GM21737 (cell line): ENCODE results near the gene PAPPA2.
"Not testable (repeated sequence)": the region's sequence is repeated elsewhere in the genome, so short reads cannot be mapped to it uniquely, and the experiment has no call there.

Experiments used
- ATAC-seq: cut with Tn5 transposase; IDR thresholded peaks from one replicate; pipeline ENCODE4 v1.9.1; 2021; ENCODE audit warnings: mild to moderate bottlenecking, moderate library complexity; ENCODE audit not compliant: unreplicated experiment

The PAPPA2 gene

GRCh38 chr1:176745945-176746344 is 283.0 kb downstream of the PAPPA2 start:
- no peak for ATAC-seq

DNA sequence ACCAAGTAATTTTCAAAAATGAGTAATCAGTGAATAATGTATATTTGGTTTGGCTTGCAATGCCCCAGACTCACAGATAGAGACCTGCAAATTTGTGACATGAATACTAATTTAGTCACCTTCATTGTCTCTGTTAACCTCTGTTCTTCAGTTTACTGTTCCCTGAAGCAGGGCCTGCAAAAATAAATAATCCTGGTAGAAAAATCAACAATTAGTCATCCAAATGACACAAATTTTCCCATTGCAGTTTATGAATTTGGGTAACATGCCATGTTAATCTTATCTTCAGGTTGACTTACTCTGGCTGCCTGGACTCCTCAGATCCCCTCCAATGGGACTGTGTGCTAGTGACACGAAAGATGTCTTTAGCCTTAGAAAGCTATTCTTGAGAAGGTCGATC is 289.5 kb downstream of the PAPPA2 start:
- no peak for ATAC-seq

- no peak for ATAC-seq
Measured at GRCh38 chr1:176754676-176755075, 291.7 kb downstream of the PAPPA2 start.

GRCh38 chr1:176756817-176757216 is 293.8 kb downstream of the PAPPA2 start:
- not testable (repeated sequence) for ATAC-seq

DNA sequence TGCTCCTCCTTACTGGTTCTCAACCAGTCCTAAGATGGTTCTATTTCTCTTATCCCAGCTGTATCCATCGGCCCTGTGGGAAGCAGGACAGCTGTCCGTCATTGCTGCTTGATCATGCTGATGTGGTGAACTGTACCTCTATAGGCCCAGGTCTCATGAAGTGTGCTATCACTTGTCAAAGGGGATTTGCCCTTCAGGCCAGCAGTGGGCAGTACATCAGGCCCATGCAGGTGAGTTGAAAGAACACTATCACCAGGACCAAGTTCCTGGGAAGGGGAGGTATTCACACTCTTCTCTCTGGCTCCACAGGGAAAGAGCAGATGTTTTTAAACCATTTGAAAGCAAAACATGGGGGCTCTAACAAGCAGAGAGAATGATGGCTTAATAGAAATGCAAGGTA is 302.6 kb downstream of the PAPPA2 start:
- ATAC-seq = no peak

DNA sequence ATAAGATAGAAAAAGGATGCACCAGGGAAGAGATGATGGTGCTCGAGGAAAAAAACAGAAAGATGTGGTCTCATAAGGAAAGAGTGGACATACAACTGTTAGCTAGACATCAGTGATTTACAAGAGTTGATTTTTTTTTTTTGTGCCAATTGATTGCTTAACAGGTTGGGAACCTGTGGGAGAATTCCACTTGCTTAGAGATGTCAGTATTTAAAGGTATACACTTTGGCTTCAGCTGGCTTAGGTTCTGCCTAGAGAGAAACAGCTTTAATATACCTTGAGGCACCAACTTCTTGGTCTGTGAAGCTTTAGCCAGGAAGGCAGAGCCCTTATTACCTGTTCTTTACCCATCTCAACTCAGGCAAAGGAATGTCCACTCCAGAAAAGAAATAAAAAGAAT is 303.8 kb downstream of the PAPPA2 start:
- ATAC-seq = no peak

DNA sequence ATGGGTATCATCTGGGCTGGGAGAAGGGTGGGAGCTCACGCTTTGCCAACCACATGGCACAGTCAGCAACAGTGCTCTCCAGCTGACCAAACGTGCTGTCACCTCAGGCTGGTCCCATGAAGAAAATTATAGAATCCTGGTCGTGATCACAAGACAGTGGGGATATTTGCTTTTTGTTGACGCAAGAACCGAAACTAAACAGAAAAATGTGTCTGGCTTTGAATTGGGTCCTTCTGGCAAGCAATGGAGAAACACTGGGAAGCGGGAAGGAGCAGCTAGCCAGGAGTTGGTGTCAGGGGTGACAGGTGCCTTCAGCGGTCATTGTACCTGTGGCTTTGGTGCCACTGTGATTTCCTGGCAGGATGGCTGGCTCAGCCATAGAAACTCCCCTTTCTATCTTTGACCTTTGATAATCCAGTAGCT is 304.8 kb downstream of the PAPPA2 start:
- ATAC-seq = no peak

- no peak for ATAC-seq
Measured at GRCh38 chr1:176768532-176768931, 305.6 kb downstream of the PAPPA2 start.

DNA sequence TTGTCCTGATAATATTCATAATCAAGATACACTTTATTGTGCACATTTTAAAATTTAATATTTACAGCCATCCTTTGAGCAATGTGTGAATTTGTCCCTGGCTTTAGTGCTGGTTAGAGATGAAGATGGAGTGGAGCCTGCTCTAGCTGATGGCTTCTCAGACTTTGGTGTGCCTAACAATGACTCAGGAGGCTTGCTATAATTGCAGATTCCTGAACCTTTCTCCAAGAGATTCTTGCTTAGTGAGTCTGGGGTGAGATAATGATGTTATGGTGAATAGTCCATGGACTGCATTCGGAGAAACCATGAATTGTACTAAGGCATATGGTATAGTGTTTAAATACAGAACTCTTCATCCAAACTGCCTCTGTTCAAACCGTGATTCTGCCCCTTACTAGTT is 307.1 kb downstream of the PAPPA2 start:
- ATAC-seq = no peak

DNA sequence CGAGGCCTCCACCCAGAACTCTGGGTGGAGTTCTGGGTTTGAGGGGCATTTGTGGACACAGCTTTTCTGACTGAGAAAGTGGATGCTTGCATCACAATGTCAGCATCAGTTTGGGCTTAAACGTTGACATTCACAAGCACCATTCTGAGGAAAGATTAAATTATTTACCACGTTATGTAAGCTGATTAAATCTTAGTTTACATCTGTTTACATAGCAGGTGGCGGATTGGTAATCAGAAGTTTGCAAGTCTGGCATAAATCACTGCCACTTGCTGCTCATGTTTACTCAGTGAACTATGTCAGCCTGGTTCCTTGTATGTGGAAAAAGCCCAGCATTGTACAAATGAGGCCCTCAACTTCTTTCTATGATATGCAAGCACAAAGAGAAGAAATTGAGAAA is 310.1 kb downstream of the PAPPA2 start:
- ATAC-seq = no peak

- no peak for ATAC-seq
Measured at GRCh38 chr1:176774224-176774623, 311.2 kb downstream of the PAPPA2 start.

- ATAC-seq = no peak
Measured at GRCh38 chr1:176775378-176775777, 312.4 kb downstream of the PAPPA2 start.

DNA sequence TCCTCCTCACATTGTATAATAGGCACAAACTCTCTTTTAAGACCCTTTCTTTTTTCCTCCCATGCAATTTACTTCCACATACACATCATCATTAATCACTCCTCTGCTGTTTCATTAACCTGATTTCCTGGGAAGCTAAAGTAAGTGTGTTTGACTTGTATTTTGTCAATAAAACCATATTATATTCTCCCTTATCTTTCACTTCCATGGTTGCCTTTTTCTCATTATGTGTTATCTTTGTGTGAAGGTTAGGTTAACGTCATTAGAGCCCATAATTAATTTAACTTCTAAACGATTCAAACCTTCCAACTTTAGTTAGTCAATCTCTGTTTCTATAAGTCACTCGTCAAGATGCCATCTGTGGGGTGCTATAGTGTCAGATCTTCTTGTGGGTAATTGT is 313.0 kb downstream of the PAPPA2 start:
- no peak for ATAC-seq

DNA sequence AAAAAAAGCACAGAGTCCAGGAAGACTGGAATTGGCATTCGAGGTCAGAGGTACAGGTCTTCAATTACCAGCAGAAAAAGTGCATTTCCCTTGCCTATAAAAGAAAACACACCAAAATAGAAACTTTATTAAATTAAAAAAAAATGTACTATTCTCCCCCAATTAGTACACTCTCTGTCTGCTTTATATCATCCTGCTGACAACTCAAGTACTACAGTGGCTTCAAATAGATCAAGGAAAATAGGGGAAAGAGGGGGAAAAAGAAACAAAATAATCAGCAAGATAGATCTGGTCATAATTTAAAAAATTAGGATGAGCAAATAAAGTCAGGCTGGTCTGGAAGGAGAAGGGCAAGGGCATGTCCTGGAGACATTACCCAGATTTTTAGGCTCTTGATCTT is 315.1 kb downstream of the PAPPA2 start:
- no peak for ATAC-seq

GRCh38 chr1:176779992-176780328 is 317.0 kb downstream of the PAPPA2 start:
- ATAC-seq = no peak

DNA sequence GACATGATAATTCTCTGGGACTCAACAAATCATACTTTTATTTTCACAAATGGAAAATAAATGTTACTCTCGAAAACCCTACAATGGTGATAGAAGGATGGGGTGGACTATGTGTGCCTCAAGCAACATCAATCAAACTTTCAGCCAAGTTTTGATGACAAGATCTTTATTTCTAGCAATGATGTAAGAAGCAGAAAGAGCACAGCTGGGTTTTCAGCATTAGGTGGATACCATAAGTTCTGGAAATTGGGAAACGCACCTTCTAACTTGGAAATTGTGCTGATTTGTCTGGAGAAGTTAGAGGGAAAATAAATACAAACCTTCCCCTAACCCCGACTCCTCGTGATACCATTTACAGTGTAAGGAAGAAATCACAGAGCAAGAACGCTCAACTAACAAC is 320.3 kb downstream of the PAPPA2 start:
- no peak for ATAC-seq

- ATAC-seq = no peak
Measured at GRCh38 chr1:176785056-176785455, 322.1 kb downstream of the PAPPA2 start.

DNA sequence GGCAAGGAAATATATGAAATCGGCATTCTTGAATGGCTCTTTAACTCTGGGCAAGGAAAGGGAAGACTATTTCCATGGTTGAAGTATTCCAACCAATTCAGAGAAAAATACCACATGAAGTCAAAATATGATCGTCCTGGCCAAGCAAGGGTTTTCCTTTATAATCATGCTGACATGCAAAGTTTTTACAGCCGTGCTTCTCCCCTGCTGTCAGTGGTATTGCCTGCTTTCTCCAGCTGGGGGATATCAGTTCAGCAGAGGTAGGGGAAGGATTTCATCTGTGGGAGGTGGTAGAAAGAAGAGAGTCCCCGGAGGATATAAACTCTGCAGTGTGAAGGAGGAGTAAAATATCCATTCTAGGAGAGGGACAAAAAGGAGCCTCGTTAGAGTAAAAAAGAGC is 322.8 kb downstream of the PAPPA2 start:
- no peak for ATAC-seq

GRCh38 chr1:176786274-176786673 is 323.3 kb downstream of the PAPPA2 start:
- no peak for ATAC-seq

GRCh38 chr1:176789571-176790090 is 326.7 kb downstream of the PAPPA2 start:
- ATAC-seq = no peak

- ATAC-seq = no peak
Measured at GRCh38 chr1:176790786-176791185, 327.8 kb downstream of the PAPPA2 start.

GRCh38 chr1:176791906-176792305 is 328.9 kb downstream of the PAPPA2 start:
- no peak for ATAC-seq

DNA sequence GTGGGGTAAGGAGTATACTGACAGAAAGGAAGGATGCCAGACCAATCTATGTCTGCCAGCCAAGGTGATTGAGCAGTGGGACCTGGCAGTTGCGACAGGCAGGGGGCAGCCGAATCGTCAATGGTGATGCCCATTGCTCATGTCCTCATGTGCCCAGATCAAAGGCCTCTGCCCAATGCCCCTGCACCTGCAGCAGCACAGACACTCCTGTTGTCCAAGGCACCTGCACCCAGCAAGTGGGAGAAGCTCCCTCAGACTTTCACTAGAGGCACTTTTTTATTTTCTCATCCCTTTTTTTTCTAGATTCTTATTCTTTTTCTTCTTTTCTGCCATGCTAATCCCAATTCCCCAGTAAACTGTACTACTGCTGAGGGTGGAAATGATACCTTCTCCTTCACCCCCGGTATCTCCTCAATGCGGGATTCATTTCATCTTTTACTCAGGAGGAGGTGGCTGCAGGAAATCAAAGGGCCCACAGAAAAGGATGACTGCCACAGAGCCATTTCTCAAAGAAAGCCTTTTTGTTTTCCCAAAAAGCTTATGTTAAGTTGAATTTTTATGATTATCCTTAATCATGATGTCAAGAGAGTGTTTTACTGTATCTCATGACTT is 332.0 kb downstream of the PAPPA2 start:
- no peak for ATAC-seq
